Measurements from ENCODE around the gene USP28.
"Not testable (repeated sequence)": the region's sequence is repeated elsewhere in the genome, so short reads cannot be mapped to it uniquely, and the experiment has no call there.

USP28 gene

GRCh38 chr11:113884361-113884836, 9.0 kb upstream of the USP28 start:
- Histone ChIP-seq H3K27ac (replicated peaks) (no peak overlapping the region), H3K4me3 (replicated peaks; ENCODE audit: insufficient read depth, low read length) (no peak overlapping the region), H3K27me3 (ENCODE audit: insufficient read depth, poor library complexity, severe bottlenecking) (no peaks in the 10 kb centered on the region)
- no peak for DNase-seq (ENCODE audit: low read depth in 1 of 2, low spot score in 1 of 2)
- TF ChIP-seq SPI1 (IDR thresholded peaks at IDR 0.05; ENCODE audit: borderline replicate concordance, low read depth) (no peak), POLR2AphosphoS5 (IDR thresholded peaks at IDR 0.05; ENCODE audit: low read depth) (no peak), REST (IDR thresholded peaks at IDR 0.05; ENCODE audit: insufficient replicate concordance, low read depth) (no peak), GABPA (IDR thresholded peaks at IDR 0.05; ENCODE audit: low read depth) (no peak), CTCF (IDR thresholded peaks at IDR 0.05; ENCODE audit: insufficient read depth, low read length) (no peak)

GRCh38 chr11:113881856-113882255, 6.5 kb upstream of the USP28 start:
- H3K4me3 ChIP-seq (replicated peaks; ENCODE audit: insufficient read depth, low read length), result no peak overlapping the region
- no peaks in the 10 kb centered on the region for H3K27me3 ChIP-seq (ENCODE audit: insufficient read depth, poor library complexity, severe bottlenecking)
- H3K27ac ChIP-seq (replicated peaks), result no peak overlapping the region
- no peak for TF ChIP-seq REST (IDR thresholded peaks at IDR 0.05; ENCODE audit: insufficient replicate concordance, low read depth)
- TF ChIP-seq GABPA (IDR thresholded peaks at IDR 0.05; ENCODE audit: low read depth), result no peak
- no peak for TF ChIP-seq CTCF (IDR thresholded peaks at IDR 0.05; ENCODE audit: insufficient read depth, low read length)
- no peak for TF ChIP-seq SPI1 (IDR thresholded peaks at IDR 0.05; ENCODE audit: borderline replicate concordance, low read depth)
- no peak for TF ChIP-seq POLR2AphosphoS5 (IDR thresholded peaks at IDR 0.05; ENCODE audit: low read depth)
- DNase-seq (ENCODE audit: low read depth in 1 of 2, low spot score in 1 of 2), result no peak

GRCh38 chr11:113880971-113881370, 5.6 kb upstream of the USP28 start:
- TF ChIP-seq REST (IDR thresholded peaks at IDR 0.05; ENCODE audit: insufficient replicate concordance, low read depth) (no peak), GABPA (IDR thresholded peaks at IDR 0.05; ENCODE audit: low read depth) (no peak), SPI1 (IDR thresholded peaks at IDR 0.05; ENCODE audit: borderline replicate concordance, low read depth) (no peak), CTCF (IDR thresholded peaks at IDR 0.05; ENCODE audit: insufficient read depth, low read length) (no peak), POLR2AphosphoS5 (IDR thresholded peaks at IDR 0.05; ENCODE audit: low read depth) (no peak)
- no peak overlapping the region for H3K27ac ChIP-seq (replicated peaks)

GRCh38 chr11:113879446-113879845, 4.1 kb upstream of the USP28 start:
- DNase-seq (ENCODE audit: low read depth in 1 of 2, low spot score in 1 of 2); H3K27ac ChIP-seq (replicated peaks); H3K27me3 ChIP-seq (ENCODE audit: insufficient read depth, poor library complexity, severe bottlenecking); H3K4me3 ChIP-seq (replicated peaks; ENCODE audit: insufficient read depth, low read length): not testable (repeated sequence)

More at GRCh38 chr11:113880971-113881370, 5.6 kb upstream of the USP28 start:
- Histone ChIP-seq H3K27me3 (ENCODE audit: insufficient read depth, poor library complexity, severe bottlenecking) (no peaks in the 10 kb centered on the region), H3K4me3 (replicated peaks; ENCODE audit: insufficient read depth, low read length) (no peak overlapping the region)
- no peak for DNase-seq (ENCODE audit: low read depth in 1 of 2, low spot score in 1 of 2)

All from HL-60 (cell line).